Body of pancreas (tissue), 4 donors: Measurements from ENCODE around the gene SSBP4.

Experiments used
- POLR2A ChIP-seq, 3 donors: fragments of 450-650 bp; IDR thresholded peaks; one replicate each; pipeline ENCODE4 v1.6.1; 2016; ENCODE audit warnings: antibody characterized with exemption in 3 of 3, mild to moderate bottlenecking in 2 of 3
- TF ChIP-seq, protein P1 (sequence below), 7 experiments: fragments of 450-650 bp in 4 of 7; fragments of 200-600 bp in 3 of 7; sonication (generic) in 3 of 7; IDR thresholded peaks; one replicate each; pipeline ENCODE4 v1.5.1; 2016 to 2019; ENCODE audit warnings: antibody characterized with exemption in 7 of 7

DNA sequence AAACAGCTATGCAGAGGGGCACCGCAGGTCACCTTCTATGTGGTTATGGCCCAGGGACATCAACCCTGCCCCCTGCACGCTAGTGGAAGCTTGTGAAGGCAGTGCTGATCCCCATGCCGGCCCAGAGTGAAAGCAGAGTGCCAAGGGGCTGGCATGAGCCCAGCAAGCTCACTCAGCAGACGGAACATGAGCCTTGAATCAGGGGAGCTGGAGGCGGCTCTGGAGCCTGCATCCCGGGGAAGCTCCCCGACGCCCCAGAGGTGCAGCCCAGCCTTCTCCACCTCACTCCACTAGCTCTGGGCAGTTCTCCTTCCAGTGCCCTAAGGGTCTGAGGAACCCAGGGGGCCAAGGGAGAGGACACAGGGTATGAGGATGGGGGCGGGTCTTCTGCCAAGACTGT is 37.8 kb downstream of the SSBP4 start:
- TF ChIP-seq, protein P1, sequence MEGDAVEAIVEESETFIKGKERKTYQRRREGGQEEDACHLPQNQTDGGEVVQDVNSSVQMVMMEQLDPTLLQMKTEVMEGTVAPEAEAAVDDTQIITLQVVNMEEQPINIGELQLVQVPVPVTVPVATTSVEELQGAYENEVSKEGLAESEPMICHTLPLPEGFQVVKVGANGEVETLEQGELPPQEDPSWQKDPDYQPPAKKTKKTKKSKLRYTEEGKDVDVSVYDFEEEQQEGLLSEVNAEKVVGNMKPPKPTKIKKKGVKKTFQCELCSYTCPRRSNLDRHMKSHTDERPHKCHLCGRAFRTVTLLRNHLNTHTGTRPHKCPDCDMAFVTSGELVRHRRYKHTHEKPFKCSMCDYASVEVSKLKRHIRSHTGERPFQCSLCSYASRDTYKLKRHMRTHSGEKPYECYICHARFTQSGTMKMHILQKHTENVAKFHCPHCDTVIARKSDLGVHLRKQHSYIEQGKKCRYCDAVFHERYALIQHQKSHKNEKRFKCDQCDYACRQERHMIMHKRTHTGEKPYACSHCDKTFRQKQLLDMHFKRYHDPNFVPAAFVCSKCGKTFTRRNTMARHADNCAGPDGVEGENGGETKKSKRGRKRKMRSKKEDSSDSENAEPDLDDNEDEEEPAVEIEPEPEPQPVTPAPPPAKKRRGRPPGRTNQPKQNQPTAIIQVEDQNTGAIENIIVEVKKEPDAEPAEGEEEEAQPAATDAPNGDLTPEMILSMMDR (IDR thresholded peaks at IDR 0.05) = no peak
- TF ChIP-seq POLR2A (IDR thresholded peaks at IDR 0.05) = no peak
